ENCODE data around the gene CCR9.
A peak's percentile ranks its signal among the peaks of the same experiment; 100 is the strongest.

CCR9 gene

GRCh38 chr3:45907769-45908705, 21.7 kb downstream of the CCR9 start:
- no peak for DNase-seq (ENCODE audit: low read depth)

- no peak for DNase-seq (ENCODE audit: low read depth)
Measured at GRCh38 chr3:45908761-45909160, 22.4 kb downstream of the CCR9 start.

GRCh38 chr3:45909542-45909941, 23.2 kb downstream of the CCR9 start:
- DNase-seq (ENCODE audit: low read depth): no peak

- no peak for DNase-seq (ENCODE audit: low read depth)
Measured at GRCh38 chr3:45910892-45911291, 24.5 kb downstream of the CCR9 start.

- no peak for DNase-seq (ENCODE audit: low read depth)
Measured at GRCh38 chr3:45911511-45912226, 25.3 kb downstream of the CCR9 start.

GRCh38 chr3:45912435-45912834, 26.1 kb downstream of the CCR9 start:
- DNase-seq (ENCODE audit: low read depth): no peak

GRCh38 chr3:45914362-45915058, 28.2 kb downstream of the CCR9 start:
- DNase-seq (ENCODE audit: low read depth): no peak

GRCh38 chr3:45915059-45915439, 28.7 kb downstream of the CCR9 start:
- DNase-seq (ENCODE audit: low read depth): no peak

- peak; percentile 51 for DNase-seq (ENCODE audit: low read depth)
Measured at GRCh38 chr3:45915518-45916231, 29.3 kb downstream of the CCR9 start.

GRCh38 chr3:45917146-45917898, 31.0 kb downstream of the CCR9 start:
- no peak for DNase-seq (ENCODE audit: low read depth)

GRCh38 chr3:45921158-45922038, 35.1 kb downstream of the CCR9 start:
- no peak for DNase-seq (ENCODE audit: low read depth)

GRCh38 chr3:45922039-45922326, 35.6 kb downstream of the CCR9 start:
- DNase-seq (ENCODE audit: low read depth): no peak

GRCh38 chr3:45922950-45923590, 36.7 kb downstream of the CCR9 start:
- DNase-seq (ENCODE audit: low read depth): no peak

GRCh38 chr3:45923755-45924154, 37.4 kb downstream of the CCR9 start:
- no peak for DNase-seq (ENCODE audit: low read depth)

GRCh38 chr3:45927881-45928280, 41.5 kb downstream of the CCR9 start:
- DNase-seq (ENCODE audit: low read depth): no peak

- DNase-seq (ENCODE audit: low read depth): peak; percentile 34
Measured at GRCh38 chr3:45929042-45929679, 42.8 kb downstream of the CCR9 start.

GRCh38 chr3:45931496-45931895, 45.2 kb downstream of the CCR9 start:
- no peak for DNase-seq (ENCODE audit: low read depth)

GRCh38 chr3:45932112-45932511, 45.8 kb downstream of the CCR9 start:
- no peak for DNase-seq (ENCODE audit: low read depth)

GRCh38 chr3:45933591-45933990, 47.2 kb downstream of the CCR9 start:
- DNase-seq (ENCODE audit: low read depth): no peak

Measured in stimulated activated CD8-positive, alpha-beta memory T cell treated with anti-CD3 and anti-CD28 coated beads, Interleukin-15, amount 100 ng/mL, for 1 hour (primary cell).